HepG2 (cell line): ENCODE results near the gene CELF6. TPM values are rescaled to one million over a fixed set of nuclear protein-coding genes. Genes with fewer than 3 reads are reported as not detected.

Experiments used
- ATAC-seq: fragments of 200-7000 bp; cut with Tn5 transposase; 3 replicates; pipeline ENCODE4 v1.9.1; 2020; ENCODE audit warnings: mild to moderate bottlenecking, moderate library complexity
- BruUV-seq: library from RNA; stranded (reverse); fragments of 400-500 nt; replicated peaks from 2 replicates; lab custom pipeline; 2021; lab: Mats Ljungman, UMichigan
- CTCF ChIA-PET: fragments of 300-600 bp; formaldehyde crosslinking; extraction: SDS; loops from one replicate; lab custom pipeline; 2021; ENCODE audit warnings: low total read pairs, inconsistent platforms, low intra/inter-chr PET ratio; lab: Yijun Ruan, JAX
- POLR2A ChIA-PET: fragments of 350-600 bp; sonication (Branson Sonifier 250); formaldehyde crosslinking; loops from one replicate; lab custom pipeline; 2020; ENCODE audit warnings: antibody characterized with exemption, inconsistent platforms; lab: Yijun Ruan, JAX
- DNase-seq: peaks from one replicate; pipeline ENCODE4 v3.0.0-alpha.2; 2015; ENCODE audit warnings: low spot score
- FAIRE-seq: peaks from 3 replicates; lab custom pipeline; 2011; peaks lifted over from hg19 to GRCh38; lab: Jason Lieb, UNC
- H2AFZ ChIP-seq: one replicate; pipeline ENCODE4 v1.6.1; 2011; ENCODE audit warnings: low read length, inconsistent platforms
- H3K27ac ChIP-seq: fragments of 300-600 bp; 3 replicates; pipeline ENCODE4 v1.8.0; 2011; ENCODE audit warnings: mixed run types, mild to moderate bottlenecking, mixed read lengths, low read length, inconsistent platforms; ENCODE audit not compliant: insufficient read depth; ENCODE audit errors: extremely low read length
- H3K27me3 ChIP-seq, 2 experiments: fragments of 200-600 bp in 1 of 2; 2 replicates in 1 of 2; 3 replicates in 1 of 2; pipeline versions ENCODE4 v1.6.0 to v1.8.0; 2011; ENCODE audit warnings: low read length in 2 of 2, mild to moderate bottlenecking in 2 of 2, moderate library complexity in 2 of 2, inconsistent platforms in 1 of 2; ENCODE audit not compliant: insufficient read depth in 2 of 2, control insufficient read depth in 1 of 2
- H3K36me3 ChIP-seq, 2 experiments: fragments of 200-600 bp in 1 of 2; replicated peaks in 1 of 2; 2 replicates in 1 of 2; 3 replicates in 1 of 2; pipeline versions ENCODE4 v1.5.1 to v1.8.0; 2011; ENCODE audit warnings: low read length in 2 of 2, inconsistent platforms in 1 of 2; ENCODE audit not compliant: insufficient read depth in 2 of 2, control insufficient read depth in 1 of 2
- H3K4me1 ChIP-seq: 2 replicates; pipeline ENCODE4 v1.5.1; 2012; ENCODE audit warnings: low read length, inconsistent platforms; ENCODE audit not compliant: insufficient read depth
- H3K4me2 ChIP-seq: 2 replicates; pipeline ENCODE4 v1.6.0; 2011; ENCODE audit warnings: low read depth, low read length, inconsistent platforms
- H3K4me3 ChIP-seq, 3 experiments: fragments of 200-600 bp in 1 of 3; sonication (generic), shearing (Covaris generic) in 1 of 3; replicated peaks in 1 of 3; 2 replicates each; pipeline ENCODE4 v1.5.1; 2011 to 2016; ENCODE audit warnings: low read length in 3 of 3, inconsistent platforms in 2 of 3, low read depth in 2 of 3, mild to moderate bottlenecking in 2 of 3, control low read depth in 1 of 3, mixed read lengths in 1 of 3; ENCODE audit not compliant: insufficient read depth in 1 of 3
- H3K79me2 ChIP-seq: one replicate; pipeline ENCODE4 v1.6.1; 2011; ENCODE audit warnings: low read length, inconsistent platforms; ENCODE audit not compliant: insufficient read depth
- H3K9ac ChIP-seq: 2 replicates; pipeline ENCODE4 v1.6.0; 2011; ENCODE audit warnings: mild to moderate bottlenecking, low read depth, low read length, inconsistent platforms; ENCODE audit not compliant: insufficient read depth
- H3K9me3 ChIP-seq: 2 replicates; pipeline ENCODE4 v1.5.1; 2012; ENCODE audit warnings: mild to moderate bottlenecking, low read length
- H4K20me1 ChIP-seq: 2 replicates; pipeline ENCODE4 v1.6.0; 2011; ENCODE audit warnings: inconsistent platforms, mild to moderate bottlenecking, low read length, moderate library complexity; ENCODE audit not compliant: insufficient read depth
- FOXO4 ChIP-seq: sonication (generic); formaldehyde crosslinking; conservative IDR thresholded peaks from 2 replicates; pipeline ENCODE4 v1.8.1; 2023; ENCODE audit warnings: missing genetic modification reagents
- SMAD1 ChIP-seq: sonication (generic); formaldehyde crosslinking; IDR thresholded peaks from 2 replicates; pipeline ENCODE4 v1.4.0; 2020; ENCODE audit warnings: missing genetic modification reagents, low read depth, mild to moderate bottlenecking, borderline replicate concordance
- ZNF317 ChIP-seq: sonication (generic); formaldehyde crosslinking; IDR thresholded peaks from 2 replicates; pipeline ENCODE4 v1.5.0; 2020; ENCODE audit warnings: mild to moderate bottlenecking, missing genetic modification reagents
- WGBS: methylation state at CpG from one replicate; pipeline ENCODE4 v1.1.6; 2017; ENCODE audit warnings: low lambda C conversion rate; 5-methylcytosine and 5-hydroxymethylcytosine counted together
- in situ Hi-C: cut with HindIII; loops from 2 replicates; pipeline ENCODE4 v1.10.0; 2017; ENCODE audit warnings: low pct_unique_long_range_greater_than_20kb; ENCODE audit not compliant: extremely low pct_ligation_motif_present
- intact Hi-C: fragments of 100-400 bp; cut with micrococcal nuclease; formaldehyde crosslinking; loops from one replicate; pipeline ENCODE4 v1.10.0; 2022; ENCODE audit not compliant: unreplicated experiment
- polyA plus RNA-seq, 8 experiments: library from polyadenylated mRNA; depleted of rRNA in 3 of 8; stranded (reverse) in 7 of 8; unstranded in 1 of 8; fragments of >200 nt; fragmentation: Illumina TruSeq in 4 of 8; extraction: Trizol in 4 of 8; gene quantifications; 2 replicates each; pipeline versions ENCODE4 v1.2.1 to v1.2.3, GENCODE V29; 2011 to 2016; ENCODE audit warnings: low read depth in 4 of 8, missing spikeins in 1 of 8, mixed read lengths in 1 of 8; ENCODE audit not compliant: insufficient read depth in 1 of 8
- total RNA-seq, 5 experiments: library from RNA; depleted of rRNA; stranded (reverse); fragments of >200 nt; fragmentation: Illumina TruSeq; extraction: Trizol; gene quantifications; 2 replicates each; pipeline ENCODE4 v1.2.3, GENCODE V29; 2016; ENCODE audit warnings: low read depth in 1 of 5

CELF6 gene
- total and polyA plus RNA-seq, 2 of the 13 experiments (the other 11 are each of a cell fraction or from before 2014, with no cell fraction given) = 0.49 to 0.94 TPM

- Histone ChIP-seq H3K4me1 (no peaks in the 10 kb centered on the region), H3K4me3 (no peak overlapping the region), H3K27ac (no peak overlapping the region), H4K20me1 (no peaks in the 10 kb centered on the region), H3K9ac (no peak overlapping the region), H3K79me2 (no peaks in the 10 kb centered on the region), H3K27me3 (no peaks in the 10 kb centered on the region), H3K9me3 (no peaks in the 10 kb centered on the region), H3K36me3 (no peaks in the 10 kb centered on the region), H2AFZ (no peak overlapping the region), H3K4me2 (no peak overlapping the region)
- DNase-seq = no peak
- in situ Hi-C loops = no loop called here
- no peak for FAIRE-seq
- ATAC-seq = no peak
- ChIA-PET CTCF (no interaction called here), POLR2A (no interaction called here)
- WGBS = 84% methylated on average over 7 of the region's 7 CpGs
- TF ChIP-seq ZNF317 (CRISPR knock-in tag) = no peak
- BruUV-seq = no TSS peak
- intact Hi-C loops = no loop called here
Measured at GRCh38 chr15:72304596-72304995, 15.4 kb downstream of the CELF6 start.

- no peak overlapping the region for H2AFZ ChIP-seq
- intact Hi-C loops = no loop called here
- ATAC-seq (no peak), DNase-seq (no peak), FAIRE-seq (no peak)
- TF ChIP-seq FOXO4 (CRISPR knock-in tag) = no peak
- TF ChIP-seq SMAD1 = no peak
- no peaks in the 10 kb centered on the region for H3K27me3 ChIP-seq
- H3K9me3 ChIP-seq = no peaks in the 10 kb centered on the region
- ChIA-PET POLR2A (no interaction called here), CTCF (no interaction called here)
- H3K4me2 ChIP-seq = no peak overlapping the region
- no peak overlapping the region for H3K27ac ChIP-seq
- in situ Hi-C loops = no loop called here
- H4K20me1 ChIP-seq = no peaks in the 10 kb centered on the region
- H3K4me3 ChIP-seq = no peak overlapping the region
- 80% methylated on average over 1 of the region's 1 CpG for WGBS
- no peaks in the 10 kb centered on the region for H3K4me1 ChIP-seq
- H3K36me3 ChIP-seq = no peaks in the 10 kb centered on the region
- H3K79me2 ChIP-seq = no peaks in the 10 kb centered on the region
- no peak overlapping the region for H3K9ac ChIP-seq
- BruUV-seq = no TSS peak
Measured at GRCh38 chr15:72302955-72303354, 17.0 kb downstream of the CELF6 start.
